ENCODE measurements around the gene C1orf74.
"Not testable (repeated sequence)": the region's sequence is repeated elsewhere in the genome, so short reads cannot be mapped to it uniquely, and the experiment has no call there.

C1orf74 gene

DNA sequence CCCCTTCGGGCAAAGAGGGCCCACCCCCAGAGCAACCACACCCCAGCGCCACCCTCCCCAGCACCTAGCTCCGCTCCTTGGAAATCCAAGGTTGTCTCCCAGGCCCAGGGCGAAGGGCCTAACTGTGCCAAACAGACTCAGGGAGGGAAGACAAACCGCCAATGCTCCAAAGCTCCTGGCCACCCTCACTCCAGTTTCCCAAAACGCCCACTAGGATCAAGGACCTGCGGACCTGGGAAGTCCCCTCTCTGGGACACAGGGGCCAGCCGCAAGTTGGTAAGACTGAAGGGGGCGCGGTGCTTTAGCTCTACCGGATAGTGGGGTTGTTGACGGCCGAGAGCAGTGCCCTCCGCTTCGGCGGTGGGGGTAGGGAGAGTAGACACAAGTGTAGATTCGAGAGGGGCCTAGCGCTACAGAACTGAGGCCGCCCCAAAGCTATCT, 21.0 kb upstream of the C1orf74 start:
- no peak for DNase-seq

DNA sequence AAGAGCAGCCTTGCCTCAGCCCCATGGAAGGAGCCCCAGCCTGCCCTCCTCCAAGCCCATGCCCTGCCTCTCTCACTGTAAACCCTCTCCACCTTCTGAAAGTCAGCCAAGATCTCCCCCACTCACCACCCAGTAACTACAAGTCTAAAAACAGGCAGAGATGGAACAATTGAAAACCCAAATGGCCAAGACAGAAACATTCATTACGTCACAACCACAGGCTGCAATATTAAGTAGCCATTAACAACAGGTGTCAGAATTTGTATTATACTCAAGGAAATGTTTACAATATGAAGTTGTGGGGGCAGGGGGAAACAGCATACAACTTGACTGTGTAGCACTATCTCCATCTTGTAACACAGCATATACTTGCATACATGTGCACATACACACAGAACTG, 19.2 kb upstream of the C1orf74 start:
- no peak for DNase-seq

DNA sequence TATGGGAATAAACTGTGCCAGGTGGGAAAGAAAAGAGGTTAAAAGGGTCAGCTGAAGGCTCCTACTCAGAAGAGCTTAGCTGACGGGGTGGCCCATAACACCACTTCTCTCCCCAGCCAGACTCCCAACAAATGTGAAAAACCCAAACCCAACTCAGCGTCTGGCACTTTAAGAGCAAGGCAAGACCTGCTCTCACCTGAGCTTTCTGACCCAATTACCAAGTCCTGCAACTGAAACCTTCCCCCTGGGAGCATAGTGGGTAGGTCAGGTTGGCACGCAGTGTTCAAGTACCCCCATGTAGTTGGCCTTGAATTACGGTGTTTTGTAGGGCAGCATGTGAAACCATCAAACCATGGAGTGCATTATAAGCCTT, 18.4 kb upstream of the C1orf74 start:
- no peak for DNase-seq

DNA sequence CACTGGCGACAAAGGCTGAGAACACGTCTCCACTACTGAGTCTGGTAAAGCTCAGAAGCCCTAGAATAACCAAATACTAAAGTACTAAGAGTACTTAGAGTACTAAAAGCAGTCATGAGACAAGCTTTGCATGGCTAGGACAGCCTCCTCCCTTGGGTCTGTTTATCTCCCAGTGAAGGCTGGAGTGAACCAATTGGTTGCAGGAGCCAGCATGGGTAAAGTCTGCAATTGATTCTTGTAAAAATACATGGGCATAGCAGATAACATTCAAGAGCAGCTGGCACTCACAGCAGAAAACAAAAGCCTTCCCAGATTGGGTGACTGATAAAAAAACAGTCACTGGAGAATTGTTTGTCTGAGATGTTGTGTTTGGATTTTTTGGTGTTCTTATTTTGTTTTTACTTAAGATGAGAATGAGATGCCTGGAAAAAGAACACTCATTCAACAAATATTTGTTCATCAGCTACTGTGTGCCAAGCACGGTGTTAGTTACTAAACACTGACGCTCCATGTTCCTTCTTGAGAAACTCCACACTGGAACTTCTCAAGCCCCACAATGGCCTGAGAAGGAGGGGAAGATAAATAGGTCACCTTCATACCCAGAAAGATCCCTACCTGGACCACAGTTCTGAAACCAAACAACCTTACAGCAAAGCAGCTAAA, 17.9 kb upstream of the C1orf74 start:
- no peak for DNase-seq

DNA sequence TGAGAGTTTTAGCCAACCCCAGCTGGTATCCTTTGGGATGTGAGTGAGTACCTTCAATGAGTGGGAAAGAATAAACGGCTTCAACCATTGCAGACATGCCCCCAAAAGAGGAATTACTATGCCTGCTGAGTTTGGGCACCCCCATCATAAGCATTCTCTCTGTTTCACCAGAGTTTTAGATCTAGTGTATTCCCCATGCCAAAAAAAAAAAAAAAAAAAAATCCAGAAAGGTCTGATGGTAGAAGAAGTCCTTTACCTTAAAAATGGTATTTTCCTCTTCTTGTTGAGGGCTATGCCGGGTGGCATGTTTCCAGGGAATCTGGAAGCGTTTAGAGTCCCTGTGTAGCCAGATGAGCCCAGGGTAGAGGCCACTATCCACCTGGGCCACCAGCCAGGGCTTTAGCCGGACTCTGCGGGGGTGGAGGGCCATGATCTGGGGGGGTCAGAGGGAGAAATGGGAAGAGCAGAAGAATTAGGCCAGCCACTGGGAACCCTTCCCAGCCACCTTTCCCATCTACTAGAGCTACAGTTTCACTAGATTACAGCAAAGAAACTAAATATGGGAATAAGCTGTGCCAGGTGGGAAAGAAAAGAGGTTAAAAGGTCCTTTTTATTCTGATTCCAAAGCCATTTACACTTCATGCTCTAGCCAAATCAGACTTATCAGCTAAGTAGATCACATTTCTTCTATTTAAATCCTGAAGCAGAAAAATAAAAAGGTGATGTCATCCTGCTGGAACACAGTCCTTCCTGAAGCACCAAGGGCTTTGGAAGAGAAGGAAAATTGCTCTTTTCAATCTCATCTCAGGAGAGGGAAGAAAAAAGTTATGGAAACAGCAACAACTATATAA, 16.9 kb upstream of the C1orf74 start:
- peak; percentile 42 for DNase-seq

DNA sequence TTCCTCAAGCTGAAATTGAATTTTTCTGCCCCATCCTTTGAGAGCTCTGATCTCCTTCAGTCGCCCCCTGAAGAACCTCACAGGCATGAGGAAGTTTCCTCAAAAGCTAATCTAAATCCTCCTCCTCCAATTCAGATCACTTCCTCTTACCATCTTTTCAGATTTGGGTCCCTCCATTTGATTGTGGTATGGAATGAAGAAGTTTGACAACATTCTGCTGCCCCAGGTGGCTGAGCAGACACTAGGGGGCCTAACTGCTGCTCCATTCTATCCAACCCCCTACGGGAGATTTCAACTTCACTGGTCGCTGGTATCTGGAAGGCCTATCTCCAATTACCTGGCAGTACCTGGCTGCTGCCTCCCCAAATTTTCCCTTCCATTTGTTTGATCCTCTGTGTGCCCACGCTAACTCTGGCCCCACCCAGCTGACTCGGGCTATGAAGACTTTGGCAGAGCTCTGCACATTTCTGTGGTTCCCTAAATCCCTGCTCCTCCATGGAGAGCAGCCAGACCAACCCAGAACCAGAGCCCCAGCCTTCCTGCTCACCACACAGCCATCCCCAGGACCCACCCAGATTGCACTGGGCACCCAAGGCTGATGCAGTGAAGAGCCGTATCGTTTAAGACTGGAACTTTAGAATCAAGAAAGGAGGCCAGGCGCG, 13.8 kb upstream of the C1orf74 start:
- DNase-seq = no peak

DNA sequence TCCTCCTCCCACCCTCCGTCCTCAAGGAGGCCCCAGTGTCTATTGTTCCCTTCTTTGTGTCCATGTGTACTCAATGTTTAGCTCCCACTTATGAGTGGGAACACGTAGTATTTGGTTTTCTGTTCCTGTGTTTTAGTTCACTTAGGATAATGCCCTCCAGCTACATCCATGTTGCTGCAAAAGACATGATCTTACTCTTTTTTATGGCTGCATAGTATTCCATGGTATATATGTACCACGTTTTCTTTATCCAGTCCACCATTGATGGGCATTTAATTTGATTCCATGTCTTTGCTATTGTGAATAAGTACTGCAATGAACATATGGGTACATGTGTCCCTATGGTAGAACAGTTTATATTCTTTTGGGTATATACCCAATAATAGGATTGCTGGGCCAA, 9.4 kb upstream of the C1orf74 start:
- DNase-seq = not testable (repeated sequence)

DNA sequence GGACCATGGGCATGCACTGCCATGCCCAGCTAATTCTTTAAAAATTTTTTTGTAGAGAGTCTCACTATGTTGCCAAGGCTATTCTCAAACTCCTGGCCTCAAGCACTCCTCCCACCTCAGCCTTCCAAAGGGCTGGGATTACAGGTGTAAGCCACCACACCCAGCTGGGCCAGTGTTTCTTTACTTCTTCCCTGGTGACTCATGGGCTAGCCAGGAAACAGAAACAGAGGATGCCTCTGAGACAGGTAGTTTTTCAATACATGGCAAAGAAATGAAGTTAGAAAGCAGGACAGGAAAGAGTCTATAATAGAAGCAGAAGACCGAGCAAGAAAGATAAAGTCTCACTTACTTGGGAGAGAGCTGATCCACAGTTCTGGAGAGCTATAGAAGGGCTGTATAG, 7.6 kb upstream of the C1orf74 start:
- DNase-seq = no peak

DNA sequence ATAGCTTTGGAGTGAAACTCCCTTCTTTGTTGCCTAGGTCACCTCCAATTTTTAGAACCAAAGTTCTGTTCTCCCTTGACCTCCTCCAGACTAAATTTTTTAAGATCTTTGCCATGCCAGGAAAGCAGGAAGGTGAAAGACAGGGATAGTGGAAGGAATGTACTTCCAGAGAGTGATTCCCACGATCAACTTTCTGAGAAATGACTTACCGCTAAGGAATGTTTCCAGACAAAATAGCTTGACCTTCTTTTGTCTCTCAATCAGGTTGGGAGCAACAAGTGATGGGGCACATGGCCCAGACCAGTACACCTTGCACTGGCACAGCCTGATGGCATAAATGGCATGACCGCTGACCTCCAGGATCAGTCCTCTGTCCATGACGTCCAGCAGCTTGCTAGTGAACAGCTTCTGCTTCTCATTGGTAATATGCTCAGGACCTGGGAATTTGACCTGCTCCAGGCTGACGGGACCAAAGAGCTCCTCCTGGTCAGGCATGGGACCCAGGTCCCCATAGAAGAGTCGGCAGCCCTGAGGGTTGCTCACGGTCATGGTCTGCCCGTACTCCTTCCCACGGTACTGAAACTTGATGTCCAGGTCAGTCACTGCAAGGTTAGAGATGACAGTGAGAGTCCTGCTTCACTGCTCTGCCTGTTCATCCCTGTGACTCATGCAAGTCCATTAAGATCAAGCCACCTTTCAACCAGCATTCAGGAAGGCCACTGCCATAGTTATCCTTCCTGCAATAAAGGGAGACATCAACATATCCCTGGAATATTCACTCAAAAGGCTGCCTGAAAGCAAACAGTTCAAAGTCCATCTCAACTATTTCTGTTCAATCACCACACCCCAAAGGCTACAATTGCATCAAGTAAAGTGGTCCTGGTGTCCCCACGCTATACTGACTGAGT, 6.2 kb upstream of the C1orf74 start:
- DNase-seq = no peak

DNA sequence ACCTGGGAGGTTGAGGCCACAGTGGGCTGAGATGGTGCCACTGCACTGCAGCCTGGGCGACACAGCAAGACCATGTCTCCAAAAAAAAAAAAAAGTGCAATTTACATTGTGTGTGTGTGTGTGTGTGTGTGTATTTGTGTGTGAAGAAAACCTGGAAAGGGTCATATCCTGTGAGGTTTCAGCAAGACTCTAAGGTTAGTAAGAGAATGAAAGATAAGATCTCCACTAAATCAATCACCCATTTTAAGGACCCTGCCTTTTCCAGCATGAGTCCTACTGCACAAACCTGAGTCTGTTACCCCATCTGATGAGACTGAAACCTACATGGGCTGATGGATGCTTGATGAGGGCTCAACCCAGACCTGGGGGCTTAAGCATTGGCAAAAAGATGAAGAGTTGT, 4.9 kb upstream of the C1orf74 start:
- DNase-seq = no peak

DNA sequence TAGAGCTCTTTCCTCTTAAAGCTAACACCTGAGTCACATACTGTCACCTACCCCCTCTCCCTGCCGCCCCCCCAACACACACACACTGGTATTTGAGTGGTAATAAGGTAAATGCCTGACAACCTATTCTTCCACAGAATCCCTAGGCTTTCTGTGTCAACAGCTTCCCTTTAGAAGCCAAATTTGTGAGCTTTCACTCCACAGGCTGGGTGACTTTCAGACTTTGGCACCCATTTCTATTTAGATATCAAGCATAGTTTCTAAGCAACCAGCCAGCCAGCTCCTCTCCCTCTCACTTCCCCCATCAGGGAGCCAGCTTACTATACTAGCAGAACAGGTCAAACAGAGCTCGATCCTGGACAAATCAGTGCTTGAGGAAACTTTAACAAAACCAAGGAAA, 3.2 kb upstream of the C1orf74 start:
- DNase-seq = no peak

DNA sequence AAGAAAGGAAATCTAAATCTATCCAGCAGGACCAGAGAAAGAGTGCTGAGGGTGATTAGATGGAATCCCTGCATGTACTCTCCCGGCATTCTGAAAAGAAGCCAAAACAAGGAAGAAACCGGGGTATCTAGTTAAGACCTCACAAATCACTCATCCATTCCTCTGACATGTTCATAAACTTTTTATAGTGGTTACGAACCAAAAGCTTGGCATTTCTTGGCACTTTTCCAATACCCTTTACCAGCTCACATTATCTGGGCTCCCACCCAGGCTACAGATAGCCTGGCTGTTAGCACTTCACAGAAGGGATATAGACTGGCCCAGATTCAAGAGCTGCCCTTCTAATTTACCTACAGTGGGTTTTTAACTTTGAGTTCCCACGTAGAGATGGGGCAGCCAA, 1.8 kb upstream of the C1orf74 start:
- no peak for DNase-seq

DNA sequence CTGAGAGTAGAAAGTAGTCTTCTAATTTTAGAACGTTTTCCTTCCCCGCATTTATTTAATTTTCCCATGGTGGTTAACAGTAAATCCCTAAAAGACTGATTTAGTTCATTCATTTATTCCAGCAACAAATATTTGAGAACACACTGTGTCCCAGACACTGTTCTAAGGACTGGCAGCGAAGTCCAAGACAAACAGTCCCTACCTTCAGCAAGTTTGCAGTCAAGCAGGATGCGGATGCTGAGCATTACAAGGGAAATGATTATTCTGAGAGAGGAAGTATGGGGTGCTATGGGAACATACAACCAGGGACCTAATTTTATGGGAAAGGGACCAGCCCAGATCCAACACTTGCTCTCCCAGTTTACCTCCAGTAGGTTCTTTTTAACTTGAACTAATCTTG, 1.2 kb upstream of the C1orf74 start:
- DNase-seq = no peak

DNA sequence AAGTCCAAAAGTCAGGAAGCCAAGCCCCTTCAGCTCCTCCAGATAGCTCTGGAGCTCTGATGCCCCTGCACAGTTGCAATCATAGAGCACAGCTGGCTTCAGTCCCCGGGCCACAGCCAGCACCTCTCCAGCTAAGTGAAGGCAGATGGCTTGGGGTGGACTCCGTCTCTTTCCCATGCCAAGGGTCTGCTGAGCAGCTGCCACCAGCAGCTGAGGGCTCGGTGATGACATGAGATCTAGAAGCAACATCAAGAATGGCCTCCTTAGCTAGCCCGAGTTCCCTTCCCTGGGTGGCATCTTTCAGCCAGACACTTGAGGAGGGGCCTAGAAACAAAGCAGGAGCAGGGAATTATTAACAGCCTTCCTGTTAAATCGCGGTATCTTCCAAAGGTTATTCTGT, 973 bp downstream of the C1orf74 start:
- DNase-seq = peak; percentile 56

DNA sequence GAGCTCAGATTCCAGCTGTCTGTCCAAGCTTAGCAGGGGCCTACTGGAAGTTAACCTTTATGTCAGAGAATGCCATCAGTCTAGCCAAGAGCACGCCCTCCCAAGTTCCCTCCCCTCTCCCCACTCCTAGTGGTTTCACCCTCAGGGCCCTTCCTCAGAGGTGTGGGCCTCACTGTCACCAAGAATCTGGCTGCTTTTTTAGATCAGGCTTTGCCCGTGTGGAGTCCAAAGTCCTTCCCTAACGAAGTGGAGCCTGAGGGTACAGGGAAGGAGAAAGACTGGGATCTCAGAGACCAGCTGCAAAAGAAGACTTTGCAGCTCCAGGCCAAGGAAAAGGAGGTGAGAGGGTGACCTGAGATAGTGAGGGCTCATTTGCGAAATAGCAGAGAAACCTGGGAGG, 4.1 kb downstream of the C1orf74 start:
- DNase-seq = no peak

DNA sequence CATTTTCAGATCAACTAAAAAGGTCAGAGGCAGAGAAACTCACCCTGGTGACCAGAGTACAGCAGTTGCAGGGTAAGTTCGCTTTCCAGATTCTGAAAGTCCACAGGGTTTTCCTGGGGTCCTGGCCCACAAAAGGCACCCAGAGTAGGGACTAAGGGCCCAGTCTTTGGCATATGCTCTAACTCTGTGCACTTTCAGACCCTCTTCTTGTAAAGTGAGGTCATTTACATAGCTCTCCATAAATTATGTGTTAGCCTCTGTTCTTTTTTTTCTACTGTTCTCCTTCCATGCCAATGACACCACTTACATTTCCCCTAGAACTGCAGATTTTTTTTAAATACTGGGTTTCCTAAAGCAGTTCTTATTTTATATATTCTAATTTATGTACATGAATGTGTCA, 6.3 kb downstream of the C1orf74 start:
- no peak for DNase-seq

DNA sequence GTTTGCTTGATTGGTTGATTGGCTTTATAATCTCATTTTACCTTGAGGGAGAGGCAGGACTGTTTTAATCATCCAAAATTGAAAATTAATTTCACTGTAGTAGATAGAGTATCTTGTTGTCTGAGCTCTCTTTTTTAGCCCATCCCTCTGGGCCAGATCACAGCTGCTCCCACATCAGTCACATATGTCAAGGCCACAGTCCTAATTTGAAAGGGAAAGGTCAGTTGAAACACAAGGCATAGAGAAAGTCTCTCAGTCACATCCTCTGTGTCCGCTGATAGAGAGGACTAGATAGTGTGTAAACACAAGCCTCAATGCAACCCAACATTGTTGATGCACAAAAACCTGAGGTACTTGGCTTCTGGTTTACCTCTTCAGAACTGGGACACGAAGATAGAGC, 6.8 kb downstream of the C1orf74 start:
- no peak for DNase-seq

DNA sequence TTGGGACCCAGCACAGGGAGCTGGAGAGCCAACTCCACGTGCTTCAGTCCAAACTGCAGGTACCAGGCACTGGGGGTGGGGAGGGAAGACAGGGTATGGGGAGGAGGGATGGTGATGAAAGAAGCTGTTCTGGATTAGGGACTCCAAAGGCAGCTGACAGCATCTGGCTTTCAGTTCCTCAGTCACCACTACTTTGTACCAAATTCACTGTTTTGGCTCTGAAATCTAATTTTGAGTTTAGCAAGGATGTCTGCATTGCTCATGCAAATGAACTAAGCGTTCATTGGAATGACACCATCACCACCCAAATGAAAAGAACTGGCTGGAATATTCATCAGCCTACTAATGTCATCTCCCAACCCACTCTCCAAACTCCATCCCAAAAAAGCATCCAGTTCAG, 8.7 kb downstream of the C1orf74 start:
- DNase-seq = no peak

DNA sequence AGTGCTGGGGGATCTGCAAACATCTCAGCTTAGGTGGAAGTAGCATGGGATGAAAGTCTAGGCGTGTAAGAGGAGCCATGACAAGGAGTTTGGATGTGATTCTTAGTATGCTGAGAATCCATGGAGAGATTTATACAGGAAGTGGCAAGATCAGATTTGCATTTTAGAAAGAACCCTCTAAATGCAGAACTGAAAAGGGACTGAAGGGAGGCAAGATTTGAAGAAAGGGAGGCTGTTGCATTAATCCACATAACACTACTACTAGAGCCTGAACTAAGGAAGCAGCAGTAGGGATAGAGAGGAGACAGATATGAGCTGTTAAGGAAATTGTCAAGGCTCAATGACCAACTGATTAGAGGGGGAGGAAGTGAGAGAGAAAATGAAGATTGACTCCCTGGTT, 9.8 kb downstream of the C1orf74 start:
- DNase-seq = no peak

DNA sequence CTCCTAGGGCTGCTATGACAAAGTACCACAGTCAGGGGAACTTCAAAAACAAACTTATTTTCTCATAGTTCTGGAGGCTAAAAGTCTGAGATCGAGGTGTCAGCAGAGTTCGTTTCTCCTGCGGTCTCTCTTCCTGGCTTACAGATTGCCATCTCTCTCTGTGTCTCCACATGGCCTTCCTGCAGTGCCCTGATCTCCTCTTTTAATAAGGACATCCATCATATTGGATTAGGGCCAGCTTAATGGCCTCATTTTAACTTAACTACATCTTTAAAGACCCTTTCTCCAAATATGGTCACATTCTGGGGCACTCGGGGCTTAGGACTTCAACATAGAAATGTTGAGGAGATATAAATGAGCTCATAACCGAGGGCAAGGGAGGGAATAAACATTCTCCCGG, 12.2 kb downstream of the C1orf74 start:
- DNase-seq = no peak

DNA sequence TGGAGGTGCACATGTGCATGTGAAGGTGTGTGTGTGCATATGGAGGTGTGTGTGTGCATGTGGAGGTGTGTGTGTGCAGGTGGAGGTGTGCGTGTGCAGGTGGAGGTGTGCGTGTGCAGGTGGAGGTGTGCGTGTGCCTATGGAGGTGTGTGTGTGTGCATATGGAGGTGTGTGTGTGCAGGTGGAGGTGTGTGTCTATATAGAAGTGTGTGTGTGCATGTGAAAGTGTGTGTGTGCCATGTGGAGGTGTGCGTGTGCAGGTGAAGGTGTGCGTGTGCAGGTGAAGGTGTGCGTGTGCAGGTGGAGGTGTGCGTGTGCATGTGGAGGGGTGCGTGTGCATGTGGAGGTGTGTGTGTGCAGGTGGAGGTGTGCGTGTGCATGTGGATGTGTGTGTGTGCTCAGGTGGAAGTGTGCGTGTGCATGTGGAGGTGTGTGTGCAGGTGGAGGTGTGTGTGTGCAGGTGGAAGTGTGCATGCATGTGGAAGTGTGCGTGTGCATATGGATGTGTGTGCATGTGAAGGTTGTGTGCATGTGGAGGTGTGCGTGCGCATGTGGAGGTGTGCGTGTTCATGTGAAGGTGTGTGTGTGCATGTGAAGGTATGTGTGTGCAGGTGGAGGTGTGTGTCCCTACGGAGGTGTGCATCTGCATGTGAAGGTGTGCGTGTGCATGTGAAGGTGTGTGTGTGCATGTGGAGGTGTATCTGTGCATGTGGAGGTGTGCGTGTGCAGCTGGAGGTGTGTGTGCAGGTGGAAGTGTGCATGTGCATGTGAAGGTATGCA, 13.5 kb downstream of the C1orf74 start:
- DNase-seq = no peak

DNA sequence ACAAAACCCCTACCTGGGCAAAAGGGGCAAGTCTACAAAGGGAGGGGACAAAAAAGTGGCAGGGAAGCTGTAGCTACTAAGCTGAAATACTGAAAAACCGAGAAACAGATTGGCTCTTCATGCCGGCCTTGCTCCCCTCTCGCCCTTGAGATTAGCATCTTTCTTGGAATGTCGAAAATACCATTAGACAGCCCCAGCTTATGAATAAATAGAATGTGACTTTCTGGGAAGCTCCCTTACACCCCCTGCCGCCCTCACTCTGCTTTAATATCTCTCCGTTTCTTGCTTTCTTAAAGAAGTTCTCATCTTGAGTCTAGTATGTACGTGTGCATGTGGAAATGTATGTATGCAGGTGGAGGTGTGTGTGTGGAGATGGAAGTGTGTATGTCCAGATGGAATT, 14.4 kb downstream of the C1orf74 start:
- no peak for DNase-seq

Measured in DMS 273 treated with DMSO at 0.1 percent for 48 hours (cell line).